Measurements from ENCODE around the gene HES7. TPM values are rescaled to one million over a fixed set of nuclear protein-coding genes. Genes with fewer than 3 reads are reported as not detected.

Gene HES7
- total RNA-seq, 3 donors from 2014 or later (not counting 1 experiment from before 2014, with no cell fraction given): 0.50 to 0.77 (median 0.61) TPM

DNA sequence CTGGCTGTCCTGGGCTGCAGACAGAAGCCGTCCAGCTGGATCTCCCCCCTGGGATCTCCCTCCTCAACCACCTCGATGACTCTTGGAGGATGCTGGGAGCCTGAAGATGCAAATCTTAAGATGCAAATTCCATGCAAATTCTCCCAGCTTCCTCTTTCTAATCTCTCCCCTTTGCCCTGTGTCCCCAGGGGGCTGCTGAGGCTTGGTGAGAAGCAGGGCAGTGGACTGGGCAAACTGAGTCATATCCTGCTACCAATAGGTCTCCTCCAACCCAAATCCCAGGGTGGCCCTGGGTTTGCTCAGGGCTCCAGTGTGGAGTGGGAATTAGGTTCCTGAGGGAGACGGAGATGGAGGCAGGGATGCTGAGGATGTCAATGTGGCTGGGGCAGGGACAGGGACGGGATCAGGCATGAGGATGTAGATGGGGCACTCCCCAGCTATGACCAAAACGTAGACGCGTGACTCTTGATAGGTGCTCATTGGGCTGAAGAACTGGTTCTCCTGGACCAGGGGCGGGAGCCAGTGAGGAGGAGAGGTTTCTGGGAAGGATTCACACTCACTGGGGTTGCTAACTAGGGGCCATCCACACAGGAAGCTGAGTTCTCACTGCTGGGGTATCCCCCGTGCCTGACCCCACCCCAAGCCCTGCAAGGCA is 32.7 kb downstream of the HES7 start:
- no peaks in the 10 kb centered on the region for H3K9me3 Mint-ChIP-seq
- TF ChIP-seq CTCF (IDR thresholded peaks at IDR 0.05): no peak
- intact Hi-C loops (cut with micrococcal nuclease): loop anchor here (10.0 kb wide), 1 partner anchor 694 kb away; no protein-coding TSS in a partner anchor
- no peak overlapping the region for H3K4me3 Mint-ChIP-seq
- peaks cover 23 to 38% of the 10 kb centered on the region in 2 donors for H3K27me3 Mint-ChIP-seq (ENCODE audit: low read depth in 2 of 2)
- ATAC-seq (no peak), DNase-seq (no peak)
- no peaks in the 10 kb centered on the region for H3K36me3 ChIP-seq (ENCODE audit: control insufficient read depth, insufficient read depth, low read length)
- H3K4me3 ChIP-seq (ENCODE audit: low read length): no peak overlapping the region
- no peak overlapping the region for H3K27ac Mint-ChIP-seq
- H3K4me1 ChIP-seq (ENCODE audit: control insufficient read depth, insufficient read depth, low read length): peaks cover 10% of the 10 kb centered on the region
- no peak overlapping the region for H3K27ac ChIP-seq (ENCODE audit: low read length)
- H3K9me3 ChIP-seq (ENCODE audit: control insufficient read depth, insufficient read depth, low read length): no peaks in the 10 kb centered on the region
- peaks cover 4% of the 10 kb centered on the region in 2 donors for H3K4me1 Mint-ChIP-seq
- no peaks in the 10 kb centered on the region for H3K27me3 ChIP-seq (ENCODE audit: control insufficient read depth, insufficient read depth, low read length)
- WGBS (ENCODE audit: insufficient coverage): 44% methylated on average over 9 of the region's 9 CpGs
- H3K36me3 Mint-ChIP-seq: no peaks in the 10 kb centered on the region

- DNase-seq (no peak), ATAC-seq (no peak)
- Mint-ChIP-seq H3K36me3 (no peaks in the 10 kb centered on the region), H3K4me3 (no peak overlapping the region), H3K27me3 (ENCODE audit: low read depth in 2 of 2) (peaks cover 23 to 32% of the 10 kb centered on the region in 2 donors), H3K4me1 (peaks cover 4% of the 10 kb centered on the region in 2 donors), H3K27ac (no peak overlapping the region), H3K9me3 (no peaks in the 10 kb centered on the region)
- no peak for TF ChIP-seq CTCF (IDR thresholded peaks at IDR 0.05)
- 85% methylated on average over 5 of the region's 6 CpGs for WGBS (ENCODE audit: insufficient coverage)
- peaks cover 10% of the 10 kb centered on the region for H3K4me1 ChIP-seq (ENCODE audit: control insufficient read depth, insufficient read depth, low read length)
- H3K27ac ChIP-seq (ENCODE audit: low read length): no peak overlapping the region
- intact Hi-C loops (cut with micrococcal nuclease): loop anchor here (10.0 kb wide), 1 partner anchor 695 kb away; no protein-coding TSS in a partner anchor
- H3K27me3 ChIP-seq (ENCODE audit: control insufficient read depth, insufficient read depth, low read length): no peaks in the 10 kb centered on the region
- H3K36me3 ChIP-seq (ENCODE audit: control insufficient read depth, insufficient read depth, low read length): no peaks in the 10 kb centered on the region
- no peak overlapping the region for H3K4me3 ChIP-seq (ENCODE audit: low read length)
- no peaks in the 10 kb centered on the region for H3K9me3 ChIP-seq (ENCODE audit: control insufficient read depth, insufficient read depth, low read length)
Measured at GRCh38 chr17:8089728-8090127, 34.2 kb downstream of the HES7 start.

DNA sequence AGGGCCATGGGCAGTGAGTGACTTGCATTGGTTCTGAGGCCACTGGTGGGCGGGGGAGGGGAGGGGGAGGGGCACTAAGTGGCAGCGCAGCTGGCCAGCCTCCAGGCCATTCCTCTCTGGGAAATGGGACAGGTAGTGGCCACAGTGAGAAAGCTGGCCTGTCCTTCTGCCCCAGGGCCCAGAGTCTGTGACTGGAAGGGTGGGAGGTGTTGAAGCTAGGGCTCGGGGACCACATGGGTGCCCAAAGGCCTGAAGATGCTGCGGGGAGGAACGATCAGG is 36.0 kb downstream of the HES7 start:
- DNase-seq: no peak
- Histone ChIP-seq H3K4me1 (ENCODE audit: control insufficient read depth, insufficient read depth, low read length) (peaks cover 3% of the 10 kb centered on the region), H3K9me3 (ENCODE audit: control insufficient read depth, insufficient read depth, low read length) (no peaks in the 10 kb centered on the region), H3K4me3 (ENCODE audit: low read length) (no peak overlapping the region), H3K36me3 (ENCODE audit: control insufficient read depth, insufficient read depth, low read length) (no peaks in the 10 kb centered on the region), H3K27ac (ENCODE audit: low read length) (no peak overlapping the region), H3K27me3 (ENCODE audit: control insufficient read depth, insufficient read depth, low read length) (no peaks in the 10 kb centered on the region)
- H3K9me3 Mint-ChIP-seq: no peaks in the 10 kb centered on the region
- no peaks in the 10 kb centered on the region for H3K4me1 Mint-ChIP-seq
- no peak for TF ChIP-seq CTCF (IDR thresholded peaks at IDR 0.05)
- 80% methylated on average over 5 of the region's 5 CpGs for WGBS (ENCODE audit: insufficient coverage)
- no peaks in the 10 kb centered on the region for H3K36me3 Mint-ChIP-seq
- intact Hi-C loops (cut with micrococcal nuclease): no loop called here
- no peak for ATAC-seq
- no peak overlapping the region for H3K4me3 Mint-ChIP-seq
- H3K27me3 Mint-ChIP-seq (ENCODE audit: low read depth in 2 of 2): peaks cover 23 to 29% of the 10 kb centered on the region in 2 donors
- H3K27ac Mint-ChIP-seq: no peak overlapping the region
